Central memory CD8-positive, alpha-beta T cell (primary cell): ENCODE measurements around the gene KLF9.

Experiments used
- ATAC-seq: fragments of 150-1000 bp; cut with Tn5 transposase; replicated peaks from 2 replicates; pipeline ENCODE4 v1.10.0; 2022; ENCODE audit warnings: mild to moderate bottlenecking, moderate FRiP score, moderate number of reproducible peaks; ENCODE audit not compliant: poor library complexity, severe bottlenecking; ENCODE audit errors: extremely low read depth
- DNase-seq, 2 donors: peaks; one replicate each; pipeline ENCODE4 v3.0.0; 2021; ENCODE audit warnings: low spot score in 2 of 2
- H3K27ac Mint-ChIP-seq: one replicate; pipeline ENCODE4 v1.8.0; 2022; ENCODE audit warnings: low read depth, mild to moderate bottlenecking, moderate library complexity, mixed read lengths
- H3K27me3 Mint-ChIP-seq: one replicate; pipeline ENCODE4 v1.8.0; 2022; ENCODE audit warnings: mixed read lengths
- H3K36me3 Mint-ChIP-seq: one replicate; pipeline ENCODE4 v1.8.0; 2022; ENCODE audit warnings: mild to moderate bottlenecking, moderate library complexity, mixed read lengths; ENCODE audit not compliant: insufficient read depth
- H3K4me1 Mint-ChIP-seq: one replicate; pipeline ENCODE4 v1.8.0; 2022; ENCODE audit warnings: mixed read lengths
- H3K4me3 Mint-ChIP-seq: one replicate; pipeline ENCODE4 v1.8.0; 2022; ENCODE audit warnings: mild to moderate bottlenecking, moderate library complexity, mixed read lengths
- H3K9me3 Mint-ChIP-seq: one replicate; pipeline ENCODE4 v1.8.0; 2022; ENCODE audit warnings: mixed read lengths

The KLF9 gene

GRCh38 chr9:70413799-70414775, at the start of gene KLF9:
Gene KLF9, minus strand, starts transcription at chr9:70414657. Its CDS starts 1,294 bp downstream, at chr9:70413363.
- ATAC-seq (peak; percentile 86), DNase-seq (peak; percentile 77 to 90)
- peaks cover 38% of the 10 kb centered on the region for H3K36me3 Mint-ChIP-seq
- no peaks in the 10 kb centered on the region for H3K27me3 Mint-ChIP-seq
- peak within 1 kb of the TSS; percentile 97 for H3K4me3 Mint-ChIP-seq
- no peaks in the 10 kb centered on the region for H3K9me3 Mint-ChIP-seq
- peaks cover 46% of the 10 kb centered on the region for H3K4me1 Mint-ChIP-seq
- peak within 1 kb of the TSS; percentile 100 for H3K27ac Mint-ChIP-seq

DNA sequence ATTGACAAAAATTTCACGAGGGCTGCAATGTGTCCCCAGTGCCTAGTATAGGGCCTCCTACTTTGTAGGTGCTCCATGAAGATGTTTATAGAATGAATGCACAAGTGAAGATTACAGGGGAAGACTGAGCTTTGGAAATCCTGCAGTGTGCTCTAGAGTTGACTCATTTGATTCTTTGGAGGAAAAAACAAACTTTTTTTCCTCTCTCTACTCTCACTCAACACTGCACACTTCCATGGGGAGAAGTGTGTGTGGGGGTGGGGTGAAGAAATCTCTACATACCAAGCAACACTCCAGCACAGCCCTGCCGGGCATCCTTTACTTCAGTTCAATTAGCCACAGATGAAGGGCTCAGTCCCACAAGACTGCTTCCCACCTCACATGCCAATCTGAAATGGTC, 49.4 kb upstream of the KLF9 start:
- Mint-ChIP-seq H3K4me1 (peaks cover 2% of the 10 kb centered on the region), H3K4me3 (no peak overlapping the region)

GRCh38 chr9:70462300-70462699, 47.8 kb upstream of the KLF9 start:
- DNase-seq (no peak), ATAC-seq (no peak)
- H3K27me3 Mint-ChIP-seq, result no peaks in the 10 kb centered on the region
- no peaks in the 10 kb centered on the region for H3K36me3 Mint-ChIP-seq
- no peak overlapping the region for H3K27ac Mint-ChIP-seq
- H3K9me3 Mint-ChIP-seq, result no peaks in the 10 kb centered on the region
- no peak overlapping the region for H3K4me3 Mint-ChIP-seq
- no peaks in the 10 kb centered on the region for H3K4me1 Mint-ChIP-seq

More for the DNA sequence above, 49.4 kb upstream of the KLF9 start:
- Mint-ChIP-seq H3K9me3 (no peaks in the 10 kb centered on the region), H3K36me3 (no peaks in the 10 kb centered on the region), H3K27me3 (no peaks in the 10 kb centered on the region), H3K27ac (no peak overlapping the region)
- ATAC-seq (no peak), DNase-seq (no peak)

DNA sequence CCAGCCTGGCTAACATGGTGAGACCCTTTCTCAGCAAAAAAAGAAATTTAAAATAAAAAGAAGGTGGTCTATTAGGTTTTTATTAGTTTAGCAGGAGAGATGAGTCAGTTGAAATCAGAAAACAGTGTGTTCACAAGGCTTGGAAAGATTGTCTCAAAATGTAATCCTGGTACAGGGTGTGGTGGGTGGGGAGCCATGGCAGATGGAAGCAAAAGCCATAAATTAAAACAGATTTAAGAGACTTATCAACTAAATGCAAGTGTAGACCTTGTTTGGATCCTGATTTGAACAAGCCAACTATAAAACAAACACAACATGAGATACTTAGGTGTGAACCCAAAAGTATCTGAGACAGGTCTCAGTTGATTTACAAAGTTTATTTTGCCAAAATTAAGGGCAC, 42.8 kb upstream of the KLF9 start:
- no peaks in the 10 kb centered on the region for H3K27me3 Mint-ChIP-seq
- H3K4me3 Mint-ChIP-seq, result no peak overlapping the region
- ATAC-seq, result no peak
- H3K27ac Mint-ChIP-seq, result no peak overlapping the region
- DNase-seq, result no peak
- no peaks in the 10 kb centered on the region for H3K36me3 Mint-ChIP-seq
- H3K9me3 Mint-ChIP-seq, result no peaks in the 10 kb centered on the region
- no peaks in the 10 kb centered on the region for H3K4me1 Mint-ChIP-seq

DNA sequence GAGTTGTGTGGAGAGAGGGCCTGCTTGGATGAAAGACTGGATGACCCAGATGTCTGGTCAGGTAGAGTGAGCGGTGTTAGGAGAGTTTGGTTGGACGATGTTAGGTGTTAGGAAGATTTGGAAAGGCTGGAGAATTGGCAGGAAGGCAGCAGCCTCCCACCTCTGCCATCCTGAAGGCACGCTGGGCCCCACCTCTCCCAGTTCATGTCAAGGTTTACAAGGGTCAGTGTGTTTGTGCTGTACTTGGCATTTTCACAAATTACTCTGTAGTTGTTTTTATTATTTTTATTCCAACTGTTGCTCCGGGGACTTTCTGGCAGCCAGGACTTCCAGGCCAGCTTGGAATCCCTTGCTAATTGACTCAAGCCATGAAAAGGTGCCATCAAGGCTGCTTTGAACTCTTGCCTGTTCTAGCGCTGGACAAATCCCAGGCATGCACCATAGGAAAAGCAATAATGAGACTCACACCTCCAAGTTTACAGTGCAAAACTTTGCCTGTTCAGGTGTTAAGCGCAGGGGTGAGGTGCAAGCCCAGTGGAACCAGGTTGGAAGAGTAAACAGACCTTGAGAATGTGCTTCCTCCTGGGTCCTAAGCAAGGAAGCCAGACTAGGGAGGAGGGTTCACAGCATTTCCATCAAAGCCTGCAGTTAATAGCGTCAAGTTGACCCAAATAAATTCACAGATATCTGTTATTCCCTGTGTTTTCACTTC, 41.7 kb upstream of the KLF9 start:
- ATAC-seq, result no peak
- Mint-ChIP-seq H3K9me3 (no peaks in the 10 kb centered on the region), H3K27ac (no peak overlapping the region)

GRCh38 chr9:70452365-70452764, 37.9 kb upstream of the KLF9 start:
- Mint-ChIP-seq H3K4me3 (no peak overlapping the region), H3K36me3 (no peaks in the 10 kb centered on the region), H3K9me3 (no peaks in the 10 kb centered on the region), H3K27me3 (no peaks in the 10 kb centered on the region), H3K27ac (no peak overlapping the region), H3K4me1 (peaks cover 5% of the 10 kb centered on the region)
- DNase-seq (no peak), ATAC-seq (no peak)

More for the DNA sequence above, 41.7 kb upstream of the KLF9 start:
- no peaks in the 10 kb centered on the region for H3K27me3 Mint-ChIP-seq
- H3K36me3 Mint-ChIP-seq, result no peaks in the 10 kb centered on the region
- no peaks in the 10 kb centered on the region for H3K4me1 Mint-ChIP-seq
- H3K4me3 Mint-ChIP-seq, result no peak overlapping the region
- DNase-seq, result no peak

DNA sequence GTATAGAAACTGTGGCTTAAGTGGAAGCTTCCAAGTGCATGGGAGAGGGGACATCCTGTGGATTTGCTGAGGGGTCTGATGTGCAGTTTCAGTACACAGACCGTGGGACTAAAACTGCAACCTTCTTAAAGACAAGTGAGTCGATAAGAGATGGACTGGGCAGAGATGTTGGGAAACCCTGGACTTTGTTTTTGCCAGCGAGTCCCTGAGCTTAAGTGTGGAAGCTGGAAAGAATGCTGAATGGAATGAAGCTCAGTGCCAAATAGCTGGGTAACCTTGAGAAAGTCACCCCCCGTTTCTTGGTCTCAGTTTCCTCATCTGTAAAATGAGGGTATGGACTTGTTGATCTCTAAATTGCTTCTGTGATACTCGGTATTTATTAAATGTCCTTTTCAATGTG, 37.3 kb upstream of the KLF9 start:
- no peaks in the 10 kb centered on the region for H3K27me3 Mint-ChIP-seq
- DNase-seq, result no peak
- no peak overlapping the region for H3K27ac Mint-ChIP-seq
- no peaks in the 10 kb centered on the region for H3K9me3 Mint-ChIP-seq
- peaks cover 5% of the 10 kb centered on the region for H3K4me1 Mint-ChIP-seq
- H3K36me3 Mint-ChIP-seq, result no peaks in the 10 kb centered on the region
- H3K4me3 Mint-ChIP-seq, result no peak overlapping the region
- no peak for ATAC-seq

DNA sequence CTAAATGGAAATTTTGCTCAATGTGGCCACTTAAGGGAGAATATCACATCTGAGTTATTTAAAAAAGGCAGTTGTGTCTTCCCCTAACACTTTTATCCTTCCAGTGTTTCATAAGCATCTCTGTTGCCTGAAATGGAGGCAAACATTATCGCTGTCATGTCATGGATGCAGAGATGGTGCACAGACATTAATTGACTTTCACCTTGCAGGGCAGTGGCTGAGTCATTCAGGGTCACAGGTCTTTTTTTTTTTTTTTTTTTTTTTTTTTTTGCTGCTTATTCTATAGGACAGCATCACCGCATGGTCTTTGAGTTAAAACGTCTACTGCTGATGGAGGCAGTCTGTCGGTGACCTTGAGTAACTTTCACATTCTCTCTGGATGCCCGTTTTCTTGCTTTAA, 36.3 kb upstream of the KLF9 start:
- Mint-ChIP-seq H3K27me3 (no peaks in the 10 kb centered on the region), H3K36me3 (no peaks in the 10 kb centered on the region), H3K27ac (no peak overlapping the region), H3K4me3 (no peak overlapping the region), H3K9me3 (no peaks in the 10 kb centered on the region), H3K4me1 (peaks cover 5% of the 10 kb centered on the region)
- DNase-seq (no peak), ATAC-seq (no peak)

GRCh38 chr9:70449461-70449860, 35.0 kb upstream of the KLF9 start:
- Mint-ChIP-seq H3K4me3 (no peak overlapping the region), H3K36me3 (no peaks in the 10 kb centered on the region), H3K4me1 (peaks cover 5% of the 10 kb centered on the region), H3K27ac (no peak overlapping the region), H3K27me3 (no peaks in the 10 kb centered on the region), H3K9me3 (no peaks in the 10 kb centered on the region)
- DNase-seq, result no peak
- ATAC-seq, result no peak

GRCh38 chr9:70448919-70449318, 34.5 kb upstream of the KLF9 start:
- no peak for ATAC-seq
- Mint-ChIP-seq H3K36me3 (no peaks in the 10 kb centered on the region), H3K4me3 (no peak overlapping the region), H3K9me3 (no peaks in the 10 kb centered on the region), H3K27me3 (no peaks in the 10 kb centered on the region), H3K4me1 (peaks cover 5% of the 10 kb centered on the region), H3K27ac (no peak overlapping the region)
- DNase-seq, result no peak

GRCh38 chr9:70444904-70445303, 30.4 kb upstream of the KLF9 start:
- no peak overlapping the region for H3K4me3 Mint-ChIP-seq
- ATAC-seq (no peak), DNase-seq (no peak)
- no peaks in the 10 kb centered on the region for H3K9me3 Mint-ChIP-seq
- no peak overlapping the region for H3K27ac Mint-ChIP-seq
- H3K27me3 Mint-ChIP-seq, result no peaks in the 10 kb centered on the region
- H3K36me3 Mint-ChIP-seq, result no peaks in the 10 kb centered on the region
- H3K4me1 Mint-ChIP-seq, result peaks cover 4% of the 10 kb centered on the region

- ATAC-seq (no peak), DNase-seq (no peak)
- H3K4me3 Mint-ChIP-seq, result no peak overlapping the region
- no peaks in the 10 kb centered on the region for H3K27me3 Mint-ChIP-seq
- H3K36me3 Mint-ChIP-seq, result peaks cover under 1% of the 10 kb centered on the region
- peaks cover 6% of the 10 kb centered on the region for H3K4me1 Mint-ChIP-seq
- H3K27ac Mint-ChIP-seq, result no peak overlapping the region
- H3K9me3 Mint-ChIP-seq, result no peaks in the 10 kb centered on the region
Measured at GRCh38 chr9:70442328-70442848, 27.9 kb upstream of the KLF9 start.
